Brain microvascular endothelial cell (primary cell): Measurements from ENCODE around the gene ARHGAP6.

Experiments
- DNase-seq: peaks from one replicate; pipeline ENCODE4 v3.0.0-alpha.2; 2020
- H3K27ac ChIP-seq: fragments of 250-450 bp; sonication (Bioruptor Pico); 2 replicates; pipeline ENCODE4 v1.5.1; 2020; ENCODE audit warnings: mild to moderate bottlenecking, moderate library complexity
- H3K27me3 ChIP-seq: fragments of 250-450 bp; sonication (Bioruptor Pico); replicated peaks from 2 replicates; pipeline ENCODE4 v1.5.1; 2020; ENCODE audit warnings: mild to moderate bottlenecking
- H3K36me3 ChIP-seq: fragments of 250-450 bp; sonication (Bioruptor Pico); replicated peaks from 2 replicates; pipeline ENCODE4 v1.5.1; 2020; ENCODE audit warnings: mild to moderate bottlenecking
- H3K4me3 ChIP-seq: 2 replicates; pipeline ENCODE4 v1.5.1; 2011; ENCODE audit warnings: low read depth, mild to moderate bottlenecking, control low read depth, low read length, moderate library complexity
- in situ Hi-C: cut with HindIII; loops from 2 replicates; pipeline ENCODE4 v1.10.0; 2017; ENCODE audit warnings: low sequenced_read_pairs, low pct_ligation_motif_present
- TF ChIP-seq, protein P1 (sequence below): IDR thresholded peaks from 2 replicates; pipeline ENCODE4 v1.5.1; 2011; ENCODE audit warnings: low read depth, mild to moderate bottlenecking, moderate library complexity, low read length, control low read depth, inconsistent platforms; ENCODE audit errors: missing control alignments

Gene ARHGAP6

DNA sequence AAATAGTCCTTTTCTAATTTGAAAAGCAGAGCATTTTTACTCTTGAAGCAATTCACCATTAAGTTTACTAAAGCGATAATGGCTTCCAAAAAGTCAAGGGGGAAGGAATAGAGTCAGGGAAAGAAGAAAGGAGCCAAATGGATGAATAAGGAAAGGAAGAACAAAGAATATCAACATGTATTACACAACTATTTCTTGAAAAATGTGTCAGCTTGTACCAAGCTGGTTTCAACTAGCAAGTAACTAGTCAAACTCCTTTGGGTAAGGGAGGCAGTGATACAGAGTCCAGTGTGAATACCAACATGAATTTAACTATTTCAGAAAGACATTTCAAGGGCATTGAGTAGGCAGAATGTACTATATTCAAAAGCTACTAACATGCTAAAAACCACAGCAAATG, 112.1 kb downstream of the ARHGAP6 start:
- in situ Hi-C loops, result no loop called here
- Histone ChIP-seq H3K27me3 (no peaks in the 10 kb centered on the region), H3K4me3 (no peak overlapping the region), H3K36me3 (no peaks in the 10 kb centered on the region), H3K27ac (no peak overlapping the region)
- no peak for DNase-seq
- TF ChIP-seq, protein P1, sequence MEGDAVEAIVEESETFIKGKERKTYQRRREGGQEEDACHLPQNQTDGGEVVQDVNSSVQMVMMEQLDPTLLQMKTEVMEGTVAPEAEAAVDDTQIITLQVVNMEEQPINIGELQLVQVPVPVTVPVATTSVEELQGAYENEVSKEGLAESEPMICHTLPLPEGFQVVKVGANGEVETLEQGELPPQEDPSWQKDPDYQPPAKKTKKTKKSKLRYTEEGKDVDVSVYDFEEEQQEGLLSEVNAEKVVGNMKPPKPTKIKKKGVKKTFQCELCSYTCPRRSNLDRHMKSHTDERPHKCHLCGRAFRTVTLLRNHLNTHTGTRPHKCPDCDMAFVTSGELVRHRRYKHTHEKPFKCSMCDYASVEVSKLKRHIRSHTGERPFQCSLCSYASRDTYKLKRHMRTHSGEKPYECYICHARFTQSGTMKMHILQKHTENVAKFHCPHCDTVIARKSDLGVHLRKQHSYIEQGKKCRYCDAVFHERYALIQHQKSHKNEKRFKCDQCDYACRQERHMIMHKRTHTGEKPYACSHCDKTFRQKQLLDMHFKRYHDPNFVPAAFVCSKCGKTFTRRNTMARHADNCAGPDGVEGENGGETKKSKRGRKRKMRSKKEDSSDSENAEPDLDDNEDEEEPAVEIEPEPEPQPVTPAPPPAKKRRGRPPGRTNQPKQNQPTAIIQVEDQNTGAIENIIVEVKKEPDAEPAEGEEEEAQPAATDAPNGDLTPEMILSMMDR, result no peak

DNA sequence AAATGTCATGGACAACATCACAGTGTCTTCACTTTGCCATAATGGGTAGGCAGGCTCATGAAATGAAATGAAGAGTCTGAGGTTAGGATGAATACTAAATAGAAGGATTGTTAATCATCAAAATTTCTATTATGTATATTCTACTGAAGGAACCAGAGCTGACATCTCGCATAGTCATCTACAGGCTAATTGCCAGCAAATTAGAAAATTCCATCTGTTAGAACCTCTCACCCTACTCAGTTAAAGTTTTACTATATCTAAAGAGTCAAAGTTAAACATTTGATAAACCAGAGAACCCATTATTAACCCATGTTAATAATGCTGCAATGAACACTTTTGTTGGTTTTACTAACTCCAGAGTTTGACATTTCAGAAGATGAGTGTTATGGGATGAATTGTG, 114.6 kb downstream of the ARHGAP6 start:
- in situ Hi-C loops, result no loop called here
- no peak for DNase-seq
- Histone ChIP-seq H3K4me3 (no peak overlapping the region), H3K36me3 (no peaks in the 10 kb centered on the region), H3K27ac (no peak overlapping the region), H3K27me3 (no peaks in the 10 kb centered on the region)
- TF ChIP-seq, protein P1, result no peak

DNA sequence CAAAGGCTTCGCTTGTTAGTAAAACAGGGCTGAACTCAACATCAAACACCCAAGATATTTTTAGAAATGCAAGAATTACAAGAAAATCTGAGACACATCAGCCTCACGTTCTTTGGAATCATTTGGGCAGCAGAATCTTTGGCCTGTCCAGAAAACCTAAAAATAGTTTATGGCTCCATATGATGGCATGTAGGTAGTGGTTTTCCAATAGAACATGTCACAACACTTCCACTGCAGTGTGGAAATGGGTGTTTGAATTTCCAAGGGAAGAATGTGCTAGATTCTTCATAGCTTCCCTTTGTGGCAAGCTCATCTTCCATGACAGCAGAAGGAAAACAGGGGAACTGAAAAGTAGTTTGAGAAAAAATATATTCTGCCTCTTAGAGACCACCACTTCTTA, 118.8 kb downstream of the ARHGAP6 start:
- in situ Hi-C loops, result no loop called here
- no peaks in the 10 kb centered on the region for H3K36me3 ChIP-seq
- no peak overlapping the region for H3K27ac ChIP-seq
- no peak for DNase-seq
- no peaks in the 10 kb centered on the region for H3K27me3 ChIP-seq
- no peak overlapping the region for H3K4me3 ChIP-seq
- TF ChIP-seq, protein P1, result no peak

DNA sequence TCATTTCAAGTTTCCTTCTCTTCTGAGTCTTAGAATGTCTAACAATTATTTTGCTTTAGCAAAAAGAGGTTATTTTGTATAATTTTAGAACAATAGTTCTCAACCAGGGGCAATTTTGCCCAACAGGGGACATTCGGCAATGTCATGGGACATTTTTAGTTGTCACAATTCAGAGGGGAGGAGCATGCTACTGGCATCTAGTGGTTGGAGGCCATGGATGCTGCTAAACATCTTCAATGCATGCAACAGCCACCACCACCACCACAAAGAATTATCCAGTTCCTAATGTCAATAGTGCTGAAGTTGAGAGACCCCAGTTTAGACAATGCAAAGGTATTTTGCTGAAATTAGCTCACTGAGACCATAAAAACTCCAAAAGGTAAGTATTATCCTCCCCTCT, 122.5 kb downstream of the ARHGAP6 start:
- Histone ChIP-seq H3K27ac (no peak overlapping the region), H3K4me3 (no peak overlapping the region), H3K36me3 (no peaks in the 10 kb centered on the region), H3K27me3 (no peaks in the 10 kb centered on the region)
- TF ChIP-seq, protein P1, result no peak
- no peak for DNase-seq
- in situ Hi-C loops, result no loop called here

DNA sequence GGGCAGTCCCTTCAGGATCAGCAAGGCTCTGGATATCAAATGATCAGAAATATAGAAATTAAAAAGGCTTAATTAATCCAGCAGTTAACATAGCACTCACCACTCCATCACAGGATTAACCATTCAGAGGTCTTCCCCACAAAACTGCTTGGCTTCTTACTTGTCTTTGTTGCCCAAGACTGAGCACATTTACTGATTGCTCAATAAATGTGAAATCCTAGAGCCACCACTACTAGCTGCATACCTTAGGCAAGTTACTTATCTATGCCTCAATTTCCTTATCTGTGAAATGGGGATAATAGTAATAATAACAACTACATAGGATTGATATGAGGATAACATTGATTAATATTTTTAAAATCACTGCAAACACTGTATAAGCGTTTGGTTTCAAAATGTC, 124.2 kb downstream of the ARHGAP6 start:
- TF ChIP-seq, protein P1, result no peak
- no peak overlapping the region for H3K27ac ChIP-seq
- in situ Hi-C loops, result no loop called here
- no peak overlapping the region for H3K4me3 ChIP-seq
- no peaks in the 10 kb centered on the region for H3K36me3 ChIP-seq
- DNase-seq, result no peak
- no peaks in the 10 kb centered on the region for H3K27me3 ChIP-seq

DNA sequence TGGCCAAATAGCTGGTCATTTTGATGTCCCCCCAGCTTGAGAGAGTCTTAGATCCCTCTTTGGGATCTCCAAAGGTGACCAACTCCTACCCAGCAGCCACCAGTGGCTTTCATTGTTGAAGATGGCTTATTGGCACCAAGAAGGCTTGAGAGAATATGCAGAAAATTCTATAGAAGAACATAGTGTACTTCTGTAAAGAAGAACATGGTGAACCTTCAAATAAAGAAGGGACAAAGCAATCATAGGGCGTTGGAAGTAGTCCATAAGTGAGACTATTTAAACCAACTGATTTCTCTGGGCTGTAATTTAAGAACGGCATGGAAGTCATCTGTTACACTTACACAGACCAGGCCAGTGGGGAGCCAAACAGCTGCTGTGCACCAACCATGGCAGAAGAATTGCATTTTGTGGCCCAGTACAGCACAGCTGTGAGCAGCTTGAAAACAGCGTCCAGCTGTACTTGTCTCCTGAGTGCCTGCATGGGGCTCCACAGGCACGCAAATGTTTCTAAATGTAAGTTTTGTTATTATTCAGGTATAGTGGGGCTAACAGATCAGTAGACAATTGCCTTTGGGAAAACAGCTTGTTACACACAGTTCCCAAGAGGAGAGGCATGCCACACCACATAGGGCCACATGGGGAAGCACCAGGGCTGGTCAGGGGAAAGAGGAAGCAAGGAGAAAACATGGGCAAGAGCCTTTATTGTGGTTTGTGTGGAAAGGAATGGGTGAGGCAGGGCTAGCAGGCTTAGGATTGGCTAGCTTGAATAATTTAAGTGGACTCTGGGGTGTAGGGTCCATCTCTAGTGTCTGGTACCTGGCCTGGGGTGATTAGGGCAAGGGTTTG, 125.0 kb downstream of the ARHGAP6 start:
- in situ Hi-C loops, result no loop called here
- no peaks in the 10 kb centered on the region for H3K27me3 ChIP-seq
- no peak for DNase-seq

More for the DNA sequence above, 125.0 kb downstream of the ARHGAP6 start:
- Histone ChIP-seq H3K4me3 (no peak overlapping the region), H3K36me3 (no peaks in the 10 kb centered on the region), H3K27ac (no peak overlapping the region)
- TF ChIP-seq, protein P1, result peak; percentile 39
